Stimulated activated naive CD8-positive, alpha-beta T cell treated with anti-CD3 and anti-CD28 coated beads, Interleukin-15, Interleukin-2, amounts not matched to agents 100 ng/mL and 50 ng/mL, for 24 hours (primary cell): ENCODE results near the gene SSTR4.
"Not testable (repeated sequence)": the region's sequence is repeated elsewhere in the genome, so short reads cannot be mapped to it uniquely, and the experiment has no call there.

Experiments
- H3K27ac Mint-ChIP-seq: one replicate; pipeline ENCODE4 v1.8.0; 2021; ENCODE audit warnings: mild to moderate bottlenecking, mixed read lengths
- H3K27me3 Mint-ChIP-seq: one replicate; pipeline ENCODE4 v1.8.0; 2021; ENCODE audit warnings: mixed read lengths
- H3K36me3 Mint-ChIP-seq: one replicate; pipeline ENCODE4 v1.8.0; 2021; ENCODE audit warnings: low read depth, mixed read lengths
- H3K4me1 Mint-ChIP-seq: one replicate; pipeline ENCODE4 v1.8.0; 2021; ENCODE audit warnings: low read depth, mixed read lengths
- H3K4me3 Mint-ChIP-seq: one replicate; pipeline ENCODE4 v1.8.0; 2021; ENCODE audit warnings: mild to moderate bottlenecking, mixed read lengths
- H3K9me3 Mint-ChIP-seq: one replicate; pipeline ENCODE4 v1.8.0; 2021; ENCODE audit warnings: mixed read lengths

Gene SSTR4

GRCh38 chr20:23034721-23035671, at the start of gene SSTR4:
Gene SSTR4 (plus strand): TSS chr20:23035312. CDS start chr20:23035484, 172 bp downstream.
- H3K36me3 Mint-ChIP-seq, result no peaks in the 10 kb centered on the region
- no peaks in the 10 kb centered on the region for H3K9me3 Mint-ChIP-seq
- no peak within 1 kb of the TSS for H3K4me3 Mint-ChIP-seq
- no peak within 1 kb of the TSS for H3K27ac Mint-ChIP-seq
- H3K4me1 Mint-ChIP-seq, result no peaks in the 10 kb centered on the region
- peaks cover 22% of the 10 kb centered on the region for H3K27me3 Mint-ChIP-seq

GRCh38 chr20:22986601-22987000, 48.5 kb upstream of the SSTR4 start:
- H3K36me3 Mint-ChIP-seq, result no peaks in the 10 kb centered on the region
- H3K4me3 Mint-ChIP-seq, result no peak overlapping the region
- H3K27me3 Mint-ChIP-seq, result peaks cover 6% of the 10 kb centered on the region
- H3K27ac Mint-ChIP-seq, result no peak overlapping the region
- no peaks in the 10 kb centered on the region for H3K4me1 Mint-ChIP-seq
- H3K9me3 Mint-ChIP-seq, result no peaks in the 10 kb centered on the region

DNA sequence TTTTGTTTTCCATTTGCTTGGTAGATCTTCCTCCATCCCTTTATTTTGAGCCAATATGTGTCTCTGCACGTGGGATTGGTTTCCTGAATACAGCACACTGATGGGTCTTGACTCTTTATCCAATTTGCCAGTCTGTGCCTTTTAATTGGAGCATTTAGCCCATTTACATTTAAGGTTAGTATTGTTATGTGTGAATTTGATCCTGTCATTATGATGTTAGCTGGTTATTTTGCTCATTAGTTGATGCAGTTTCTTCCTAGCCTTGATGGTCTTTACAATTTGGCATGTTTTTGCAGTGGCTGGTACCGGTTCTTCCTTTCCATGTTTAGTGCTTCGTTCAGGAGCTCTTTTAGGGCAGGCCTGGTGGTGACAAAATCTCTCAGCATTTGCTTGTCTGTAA, 43.7 kb upstream of the SSTR4 start:
- H3K9me3 Mint-ChIP-seq, H3K27ac Mint-ChIP-seq, H3K36me3 Mint-ChIP-seq, H3K4me1 Mint-ChIP-seq, H3K4me3 Mint-ChIP-seq, H3K27me3 Mint-ChIP-seq: not testable (repeated sequence)

GRCh38 chr20:22993823-22994222, 41.3 kb upstream of the SSTR4 start:
- Mint-ChIP-seq H3K27ac (no peak overlapping the region), H3K9me3 (peaks cover 4% of the 10 kb centered on the region), H3K4me3 (no peak overlapping the region), H3K4me1 (no peaks in the 10 kb centered on the region), H3K36me3 (no peaks in the 10 kb centered on the region), H3K27me3 (no peaks in the 10 kb centered on the region)

GRCh38 chr20:22995923-22996322, 39.2 kb upstream of the SSTR4 start:
- Mint-ChIP-seq H3K27me3 (no peaks in the 10 kb centered on the region), H3K4me3 (no peak overlapping the region), H3K36me3 (no peaks in the 10 kb centered on the region)

DNA sequence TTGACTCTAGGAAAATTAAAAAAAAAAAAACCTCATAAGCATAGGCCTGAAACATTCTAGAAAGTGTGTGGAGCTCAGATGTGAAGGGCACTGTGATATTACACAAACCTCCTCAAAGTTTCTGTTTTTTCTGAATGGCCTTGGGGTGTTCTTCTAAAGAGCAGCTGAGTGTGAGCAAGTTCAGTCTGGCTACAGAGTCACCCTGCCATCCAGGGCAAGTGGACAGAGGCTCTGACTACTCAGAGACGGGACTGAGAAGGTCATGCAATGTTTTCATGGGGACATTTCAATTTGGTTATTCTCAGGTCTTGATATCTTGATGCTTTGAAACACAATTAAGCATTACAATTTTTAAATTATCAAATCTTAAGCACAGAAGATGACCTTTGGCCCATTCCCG, 36.6 kb upstream of the SSTR4 start:
- H3K27me3 Mint-ChIP-seq, result no peaks in the 10 kb centered on the region
- no peaks in the 10 kb centered on the region for H3K4me1 Mint-ChIP-seq
- H3K36me3 Mint-ChIP-seq, result no peaks in the 10 kb centered on the region
- H3K4me3 Mint-ChIP-seq, result no peak overlapping the region
- H3K9me3 Mint-ChIP-seq, result no peaks in the 10 kb centered on the region
- H3K27ac Mint-ChIP-seq, result no peak overlapping the region

More at GRCh38 chr20:22995923-22996322, 39.2 kb upstream of the SSTR4 start:
- Mint-ChIP-seq H3K4me1 (no peaks in the 10 kb centered on the region), H3K27ac (no peak overlapping the region), H3K9me3 (peaks cover 4% of the 10 kb centered on the region)

- no peaks in the 10 kb centered on the region for H3K9me3 Mint-ChIP-seq
- no peak overlapping the region for H3K27ac Mint-ChIP-seq
- H3K27me3 Mint-ChIP-seq, result no peaks in the 10 kb centered on the region
- H3K4me3 Mint-ChIP-seq, result no peak overlapping the region
- H3K4me1 Mint-ChIP-seq, result no peaks in the 10 kb centered on the region
- no peaks in the 10 kb centered on the region for H3K36me3 Mint-ChIP-seq
Measured at GRCh38 chr20:22999756-23000155, 35.4 kb upstream of the SSTR4 start.

- Mint-ChIP-seq H3K27me3 (no peaks in the 10 kb centered on the region), H3K4me1 (no peaks in the 10 kb centered on the region), H3K4me3 (no peak overlapping the region), H3K9me3 (no peaks in the 10 kb centered on the region), H3K27ac (no peak overlapping the region), H3K36me3 (no peaks in the 10 kb centered on the region)
Measured at GRCh38 chr20:23000232-23000947, 34.7 kb upstream of the SSTR4 start.

- no peak overlapping the region for H3K4me3 Mint-ChIP-seq
- H3K27ac Mint-ChIP-seq, result no peak overlapping the region
- no peaks in the 10 kb centered on the region for H3K4me1 Mint-ChIP-seq
- no peaks in the 10 kb centered on the region for H3K36me3 Mint-ChIP-seq
- no peaks in the 10 kb centered on the region for H3K27me3 Mint-ChIP-seq
- H3K9me3 Mint-ChIP-seq, result no peaks in the 10 kb centered on the region
Measured at GRCh38 chr20:23002276-23002675, 32.8 kb upstream of the SSTR4 start.

- no peaks in the 10 kb centered on the region for H3K27me3 Mint-ChIP-seq
- no peaks in the 10 kb centered on the region for H3K4me1 Mint-ChIP-seq
- no peak overlapping the region for H3K27ac Mint-ChIP-seq
- no peak overlapping the region for H3K4me3 Mint-ChIP-seq
- no peaks in the 10 kb centered on the region for H3K36me3 Mint-ChIP-seq
- H3K9me3 Mint-ChIP-seq, result no peaks in the 10 kb centered on the region
Measured at GRCh38 chr20:23003077-23003635, 32.0 kb upstream of the SSTR4 start.

DNA sequence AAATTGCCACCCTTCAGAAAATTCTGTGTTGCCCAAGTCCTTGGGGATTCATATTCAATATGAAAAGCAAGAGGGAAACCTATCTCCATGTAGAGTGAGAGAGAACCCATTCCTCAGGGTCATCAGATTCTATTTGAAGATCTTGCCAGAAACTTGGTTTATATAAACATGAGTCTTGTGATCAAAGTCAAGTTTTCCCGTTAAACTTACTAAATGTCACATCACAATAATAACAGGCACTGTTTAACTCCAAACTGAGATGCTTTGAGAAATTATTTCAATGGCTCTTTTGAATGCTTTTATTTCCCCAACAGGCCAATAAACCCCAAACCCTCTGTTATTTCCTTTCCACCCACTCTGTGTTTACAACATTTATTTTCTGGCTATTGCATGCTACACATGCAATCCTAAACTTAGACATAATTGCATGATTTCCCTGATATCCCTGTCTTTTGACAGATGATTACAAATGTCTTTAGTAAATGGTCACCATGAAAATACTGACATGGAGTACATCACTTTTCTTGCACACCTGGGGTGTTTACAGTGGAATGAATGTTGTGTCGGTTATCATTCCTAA, 31.1 kb upstream of the SSTR4 start:
- no peak overlapping the region for H3K4me3 Mint-ChIP-seq
- H3K9me3 Mint-ChIP-seq, result no peaks in the 10 kb centered on the region
- H3K36me3 Mint-ChIP-seq, result no peaks in the 10 kb centered on the region
- no peak overlapping the region for H3K27ac Mint-ChIP-seq
- no peaks in the 10 kb centered on the region for H3K4me1 Mint-ChIP-seq
- no peaks in the 10 kb centered on the region for H3K27me3 Mint-ChIP-seq

GRCh38 chr20:23005776-23006175, 29.3 kb upstream of the SSTR4 start:
- no peaks in the 10 kb centered on the region for H3K9me3 Mint-ChIP-seq
- H3K36me3 Mint-ChIP-seq, result no peaks in the 10 kb centered on the region
- no peak overlapping the region for H3K4me3 Mint-ChIP-seq
- no peaks in the 10 kb centered on the region for H3K4me1 Mint-ChIP-seq
- no peak overlapping the region for H3K27ac Mint-ChIP-seq
- H3K27me3 Mint-ChIP-seq, result no peaks in the 10 kb centered on the region

- Mint-ChIP-seq H3K9me3 (no peaks in the 10 kb centered on the region), H3K27ac (no peak overlapping the region)
Measured at GRCh38 chr20:23007462-23007861, 27.6 kb upstream of the SSTR4 start.

DNA sequence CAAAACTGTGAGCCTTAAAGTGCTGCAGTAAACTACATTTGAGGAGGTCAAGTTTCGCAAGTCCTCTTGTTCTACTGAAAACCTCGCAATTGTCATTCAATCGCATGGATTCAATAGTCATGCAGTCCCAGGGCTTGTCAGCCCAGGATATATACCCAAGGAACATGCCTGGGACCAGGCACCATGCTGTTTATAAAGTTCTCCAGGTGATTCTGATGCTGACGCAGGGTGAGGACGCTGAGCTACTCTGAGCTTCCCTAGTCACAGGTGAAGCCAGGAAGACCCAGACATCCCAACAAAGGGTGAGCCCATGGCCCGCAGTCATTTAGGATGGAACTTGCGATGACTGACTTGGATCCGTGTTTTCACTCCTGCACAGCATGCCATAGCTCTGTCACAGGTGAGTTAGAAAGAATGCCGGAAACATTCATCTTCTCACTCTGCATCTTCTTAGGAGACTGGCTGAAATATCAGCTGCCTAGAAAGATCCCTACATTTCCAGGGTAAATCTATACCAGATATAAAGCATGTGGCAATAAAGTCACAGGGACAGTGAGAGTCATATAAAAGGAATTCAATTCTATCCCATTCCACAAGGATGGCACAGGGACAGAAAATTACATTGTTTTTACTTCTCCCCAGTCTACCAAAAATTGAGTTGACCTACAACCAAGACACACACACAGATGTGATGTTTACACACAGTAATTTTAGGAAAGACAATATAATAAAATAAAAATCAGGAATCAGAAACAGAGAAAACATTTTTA, 27.0 kb upstream of the SSTR4 start:
- Mint-ChIP-seq H3K4me3 (no peak overlapping the region), H3K9me3 (no peaks in the 10 kb centered on the region), H3K27me3 (no peaks in the 10 kb centered on the region), H3K4me1 (no peaks in the 10 kb centered on the region), H3K27ac (no peak overlapping the region), H3K36me3 (no peaks in the 10 kb centered on the region)

More at GRCh38 chr20:23007462-23007861, 27.6 kb upstream of the SSTR4 start:
- Mint-ChIP-seq H3K36me3 (no peaks in the 10 kb centered on the region), H3K4me3 (no peak overlapping the region), H3K4me1 (no peaks in the 10 kb centered on the region), H3K27me3 (no peaks in the 10 kb centered on the region)
